Small intestine (tissue), 7 donors: ENCODE measurements around the gene EVC2. TPM values are rescaled to one million over a fixed set of nuclear protein-coding genes. Genes with fewer than 3 reads are reported as not detected.
"Not testable (repeated sequence)": the region's sequence is repeated elsewhere in the genome, so short reads cannot be mapped to it uniquely, and the experiment has no call there.

Experiments
- DNase-seq, 2 donors: peaks; one replicate each; pipeline versions ENCODE4 v3.0.0 to v3.0.0-alpha.2; 2013
- FAIRE-seq: peaks from 2 replicates; lab custom pipeline; 2012; peaks lifted over from hg19 to GRCh38; lab: Jason Lieb, UNC
- H3K27ac ChIP-seq, 3 donors: one replicate each; pipeline ENCODE4 v1.5.1; 2013; ENCODE audit warnings: low read length in 2 of 3, mild to moderate bottlenecking in 2 of 3, control low read depth in 1 of 3, inconsistent platforms in 1 of 3, low read depth in 1 of 3, moderate library complexity in 1 of 3
- H3K27me3 ChIP-seq, 3 donors: one replicate each; pipeline ENCODE4 v1.6.1; 2013; ENCODE audit warnings: low read length in 3 of 3, inconsistent platforms in 1 of 3; ENCODE audit not compliant: control insufficient read depth in 3 of 3, insufficient read depth in 3 of 3
- H3K36me3 ChIP-seq, 3 donors: one replicate each; pipeline ENCODE4 v1.6.1; 2013; ENCODE audit warnings: low read length in 3 of 3, inconsistent platforms in 1 of 3, low read depth in 1 of 3, mild to moderate bottlenecking in 1 of 3, moderate library complexity in 1 of 3; ENCODE audit not compliant: control insufficient read depth in 3 of 3, insufficient read depth in 2 of 3
- H3K4me1 ChIP-seq, 3 donors: one replicate each; pipeline ENCODE4 v1.6.1; 2013; ENCODE audit warnings: low read length in 2 of 3, inconsistent platforms in 1 of 3, low read depth in 1 of 3, mild to moderate bottlenecking in 1 of 3, moderate library complexity in 1 of 3; ENCODE audit not compliant: control insufficient read depth in 3 of 3, insufficient read depth in 2 of 3
- H3K4me3 ChIP-seq, 3 donors: one replicate each; pipeline ENCODE4 v1.5.1; 2013; ENCODE audit warnings: low read length in 3 of 3, control low read depth in 1 of 3, inconsistent platforms in 1 of 3, low read depth in 1 of 3, mild to moderate bottlenecking in 1 of 3, moderate library complexity in 1 of 3
- H3K9me3 ChIP-seq, 2 donors: one replicate each; pipeline ENCODE4 v1.6.1; 2013; ENCODE audit warnings: low read depth in 1 of 2, low read length in 1 of 2; ENCODE audit not compliant: control insufficient read depth in 2 of 2, insufficient read depth in 1 of 2
- WGBS, 3 donors: extraction: QIAGEN DNeasy Blood & Tissue Kit; methylation state at CpG; one replicate each; pipeline ENCODE4 v1.1.7; 2013; 5-methylcytosine and 5-hydroxymethylcytosine counted together
- polyA plus RNA-seq, 4 donors: library from polyadenylated mRNA; stranded (reverse) in 3 of 4; unstranded in 1 of 4; fragments of 200-250 nt in 3 of 4; fragments of 120-200 nt in 1 of 4; gene quantifications; one replicate each; pipeline versions ENCODE4 v1.2.1 to v1.2.3, GENCODE V29; 2013
- donor health status: healthy with polysubstance abuse.
- donor health status: control.
- donor health status: control.
- donor health status: Bipolar disorder and iron deficiency.
- donor health status: healthy.

EVC2 gene
- polyA plus RNA-seq, 4 donors = 0.27 to 1.3 (median 0.83) TPM; not detected in 1

DNA sequence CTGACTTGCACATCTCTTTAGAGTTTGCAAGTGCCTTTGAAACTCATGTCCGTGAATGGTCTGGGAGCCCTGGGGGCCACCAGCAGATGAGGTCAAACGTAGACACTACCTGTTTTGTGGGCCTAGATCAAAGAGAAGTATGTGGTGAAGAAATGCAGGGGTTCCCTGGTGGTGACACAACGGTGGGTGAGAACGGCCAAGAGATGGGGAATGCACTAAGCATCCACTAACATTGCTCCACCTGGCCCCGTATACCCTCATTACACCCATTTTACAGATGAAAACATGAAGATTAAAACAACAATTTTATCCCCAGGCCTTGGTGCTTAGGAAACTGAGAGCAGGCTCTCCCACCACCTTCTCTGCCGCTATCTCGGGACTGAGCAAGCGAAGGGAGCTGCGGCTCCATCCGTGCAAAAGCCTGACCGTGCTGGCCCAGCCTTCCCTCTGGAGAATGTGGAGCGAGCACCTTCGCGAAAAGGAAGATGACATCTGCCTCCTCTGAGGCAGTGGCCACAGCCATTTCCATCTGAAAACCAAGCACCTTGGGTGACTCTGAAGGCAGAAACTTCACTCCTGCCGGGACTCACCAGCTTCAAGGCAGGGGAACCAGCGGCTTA, 91.9 kb downstream of the EVC2 start:
- peaks cover 0 to 5% (median 3%) of the 10 kb centered on the region in 3 donors for H3K36me3 ChIP-seq
- no peaks in the 10 kb centered on the region for H3K9me3 ChIP-seq
- 85 to 88% (median 87%) methylated on average over 16 of the region's 16 CpGs for WGBS, 3 donors
- no peak overlapping the region for H3K4me3 ChIP-seq
- DNase-seq (no peak), FAIRE-seq (no peak)
- no peaks in the 10 kb centered on the region for H3K27me3 ChIP-seq
- no peak overlapping the region for H3K27ac ChIP-seq
- H3K4me1 ChIP-seq = peaks cover 0 to 9% (median 0%) of the 10 kb centered on the region in 3 donors

- DNase-seq (no peak), FAIRE-seq (no peak)
- no peak overlapping the region for H3K27ac ChIP-seq
- H3K27me3 ChIP-seq = no peaks in the 10 kb centered on the region
- H3K4me3 ChIP-seq = no peak overlapping the region
- H3K36me3 ChIP-seq = peaks cover 0 to 5% (median 3%) of the 10 kb centered on the region in 3 donors
- no peaks in the 10 kb centered on the region for H3K9me3 ChIP-seq
- 69 to 80% (median 72%) methylated on average over 10 of the region's 10 CpGs for WGBS, 3 donors
- H3K4me1 ChIP-seq = peaks cover 0 to 8% (median 0%) of the 10 kb centered on the region in 3 donors
These were observed 92.8 kb downstream of the EVC2 start for GRCh38 chr4:5615496-5616075.

DNA sequence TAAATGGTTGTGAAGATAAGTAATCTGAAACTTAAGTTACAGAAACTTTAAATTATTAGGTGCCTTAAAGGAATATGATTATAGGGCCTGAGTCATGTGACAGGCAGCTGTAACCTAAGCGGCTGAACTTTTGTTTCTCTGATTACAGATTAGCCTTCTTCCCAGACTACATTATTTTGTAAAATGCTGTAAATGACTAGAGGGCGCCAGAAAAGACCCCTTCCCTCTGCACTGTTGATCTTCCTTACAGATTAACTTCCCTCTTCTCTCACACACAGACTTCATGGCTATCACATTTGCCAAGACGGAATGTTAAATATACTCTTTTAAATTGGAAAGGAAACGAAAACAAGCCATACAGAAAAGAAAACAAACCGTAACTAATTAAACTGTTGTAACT, 96.6 kb downstream of the EVC2 start:
- Histone ChIP-seq H3K4me3 (no peak overlapping the region), H3K4me1 (no peaks in the 10 kb centered on the region), H3K27ac (no peak overlapping the region), H3K27me3 (no peaks in the 10 kb centered on the region), H3K36me3 (peaks cover 0 to 5% (median 0%) of the 10 kb centered on the region in 3 donors), H3K9me3 (no peaks in the 10 kb centered on the region)
- peak in 1 of 2 donors; percentile 16 for DNase-seq
- FAIRE-seq = no peak
- 39 to 53% (median 51%) methylated on average over 5 of the region's 5 CpGs for WGBS, 3 donors

DNA sequence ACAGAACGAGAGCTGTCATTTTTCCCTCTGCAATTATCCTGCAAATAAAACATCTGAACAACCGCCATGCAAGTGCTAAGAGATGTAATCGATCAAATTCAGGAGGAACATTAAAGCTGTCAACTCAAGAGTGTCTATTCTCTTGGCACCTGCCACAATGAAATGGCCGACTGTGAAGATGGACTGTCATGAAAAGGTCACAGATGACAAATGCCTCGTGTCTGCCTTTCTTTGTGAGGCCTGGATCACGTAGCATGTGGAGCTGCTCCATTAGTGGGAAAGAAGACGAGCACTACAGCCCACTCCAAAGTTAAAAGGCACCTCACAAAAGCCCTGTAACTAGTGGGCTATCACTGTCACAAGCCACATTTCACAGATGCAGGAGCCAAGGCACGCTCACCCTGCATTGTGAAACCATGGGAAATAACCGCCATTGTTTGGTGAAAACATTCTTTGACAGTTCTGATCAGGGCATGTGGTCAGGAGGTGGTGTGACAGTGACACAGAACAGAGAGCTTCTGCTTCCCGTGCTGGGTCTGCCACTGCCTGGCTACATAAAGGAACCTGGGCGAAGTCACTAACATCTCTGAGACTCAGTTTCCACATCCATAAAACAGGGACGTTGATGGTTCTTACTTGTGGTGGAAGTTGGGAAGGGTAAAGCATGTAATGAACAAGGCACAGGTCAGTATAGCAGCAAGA, 98.9 kb downstream of the EVC2 start:
- no peaks in the 10 kb centered on the region for H3K36me3 ChIP-seq
- H3K4me3 ChIP-seq = no peak overlapping the region
- H3K27ac ChIP-seq = no peak overlapping the region
- WGBS, 3 donors = 82 to 89% (median 86%) methylated on average over 12 of the region's 12 CpGs
- FAIRE-seq (no peak), DNase-seq (no peak)
- H3K9me3 ChIP-seq = no peaks in the 10 kb centered on the region
- no peaks in the 10 kb centered on the region for H3K4me1 ChIP-seq
- no peaks in the 10 kb centered on the region for H3K27me3 ChIP-seq

DNA sequence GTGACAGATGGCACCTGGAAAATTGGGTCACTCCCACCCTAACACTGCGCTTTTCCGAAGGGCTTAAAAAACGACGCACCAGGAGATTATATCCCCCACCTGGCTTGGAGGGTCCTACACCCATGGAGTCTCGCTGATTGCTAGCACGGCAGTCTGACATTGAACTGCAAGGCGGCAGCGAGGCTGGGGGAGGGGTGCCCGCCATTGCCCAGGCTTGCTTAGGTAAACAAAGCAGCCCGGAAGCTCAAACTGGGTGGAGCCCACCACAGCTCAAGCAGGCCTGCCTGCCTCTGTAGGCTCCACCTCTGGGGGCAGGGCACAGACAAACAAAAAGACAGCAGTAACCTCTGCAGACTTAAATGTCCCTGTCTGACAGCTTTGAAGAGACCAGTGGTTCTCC, 114.5 kb downstream of the EVC2 start:
- not testable (repeated sequence) for H3K4me3 ChIP-seq, H3K27me3 ChIP-seq, H3K36me3 ChIP-seq, FAIRE-seq, H3K9me3 ChIP-seq, H3K27ac ChIP-seq, H3K4me1 ChIP-seq, DNase-seq
- 86 to 95% (median 93%) methylated on average over 9 to 10 of the region's 10 CpGs for WGBS, 3 donors

DNA sequence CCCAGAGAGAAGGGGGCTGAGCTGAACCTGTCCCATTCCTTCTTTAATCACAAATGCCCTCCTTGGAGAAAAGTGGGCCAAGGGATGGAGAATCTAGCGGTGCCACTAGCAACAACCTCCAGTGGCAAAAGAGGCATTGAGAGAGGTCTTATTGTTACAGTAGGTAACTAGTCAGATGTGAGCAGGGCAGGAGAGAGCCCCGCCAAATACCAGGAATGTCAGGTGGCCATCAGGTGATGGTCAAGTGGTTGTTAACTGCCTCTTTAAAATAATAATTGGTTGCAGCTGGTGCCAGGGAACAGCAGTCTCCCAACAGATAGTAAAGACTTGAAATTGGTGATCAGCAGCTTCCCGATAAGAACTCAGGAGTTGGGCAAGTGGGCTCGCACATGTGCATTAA, 116.1 kb downstream of the EVC2 start:
- peaks cover 0 to 1% (median 0%) of the 10 kb centered on the region in 3 donors for H3K36me3 ChIP-seq
- no peaks in the 10 kb centered on the region for H3K4me1 ChIP-seq
- 88 to 94% (median 93%) methylated on average over 4 of the region's 4 CpGs for WGBS, 3 donors
- H3K27ac ChIP-seq = no peak overlapping the region
- DNase-seq = no peak
- H3K9me3 ChIP-seq = peaks cover 0 to 4% of the 10 kb centered on the region in 2 donors
- H3K4me3 ChIP-seq = no peak overlapping the region
- no peak for FAIRE-seq
- no peaks in the 10 kb centered on the region for H3K27me3 ChIP-seq

GRCh38 chr4:5589495-5589894, 118.9 kb downstream of the EVC2 start:
- H3K4me3 ChIP-seq = no peak overlapping the region
- H3K36me3 ChIP-seq = peaks cover 0 to 1% (median 0%) of the 10 kb centered on the region in 3 donors
- no peak overlapping the region for H3K27ac ChIP-seq
- WGBS, 3 donors = 92 to 96% (median 93%) methylated on average over 2 of the region's 2 CpGs
- H3K9me3 ChIP-seq = peaks cover 0 to 4% of the 10 kb centered on the region in 2 donors
- FAIRE-seq (no peak), DNase-seq (no peak)
- H3K4me1 ChIP-seq = no peaks in the 10 kb centered on the region
- H3K27me3 ChIP-seq = no peaks in the 10 kb centered on the region

DNA sequence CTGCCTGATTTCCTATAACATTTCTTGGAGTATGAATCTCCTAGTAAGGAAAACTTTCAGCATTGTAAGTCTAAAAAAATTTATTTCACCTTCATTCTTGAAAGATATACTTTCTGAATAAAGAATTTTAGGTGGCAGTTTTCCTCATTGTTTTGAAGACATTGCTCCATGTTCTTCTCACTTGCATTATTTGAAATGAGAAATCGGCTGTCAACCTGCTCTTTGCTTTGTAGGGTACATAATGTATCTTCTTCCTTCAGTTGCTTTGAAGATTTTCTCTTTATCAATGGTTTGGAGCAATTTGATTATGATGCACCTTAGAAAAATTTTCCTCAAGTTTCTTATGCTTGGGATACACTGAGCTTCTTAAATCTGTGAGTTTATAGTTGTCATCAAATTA, 120.3 kb downstream of the EVC2 start:
- Histone ChIP-seq H3K27ac (no peak overlapping the region), H3K9me3 (peaks cover 0 to 2% of the 10 kb centered on the region in 2 donors), H3K4me3 (no peak overlapping the region), H3K27me3 (no peaks in the 10 kb centered on the region), H3K36me3 (peaks cover 0 to 1% (median 0%) of the 10 kb centered on the region in 3 donors), H3K4me1 (no peaks in the 10 kb centered on the region)
- no peak for FAIRE-seq
- no peak for DNase-seq
- WGBS, 3 donors = 77 to 86% (median 86%) methylated on average over 1 of the region's 1 CpG
